Fibroblast of gingiva (primary cell): ENCODE results near the gene AMZ2.
A peak's percentile ranks its signal among the peaks of the same experiment; 100 is the strongest.
"Not testable (repeated sequence)": the region's sequence is repeated elsewhere in the genome, so short reads cannot be mapped to it uniquely, and the experiment has no call there.

Source experiments
- DNase-seq: peaks from one replicate; pipeline ENCODE4 v3.0.0-alpha.2; 2011; ENCODE audit warnings: low read depth

AMZ2 gene

GRCh38 chr17:68247445-68248198, at the start of gene AMZ2:
TSS of gene AMZ2 (plus strand) at chr17:68248043. CDS start at chr17:68250188, 2,145 bp downstream.
- DNase-seq, result peak; percentile 93

- no peak for DNase-seq
Observed at GRCh38 chr17:68198931-68199836, 48.7 kb upstream of the AMZ2 start.

GRCh38 chr17:68199837-68200688, 47.8 kb upstream of the AMZ2 start:
- no peak for DNase-seq

- peak; percentile 53 for DNase-seq
Observed at GRCh38 chr17:68200689-68201417, 47.0 kb upstream of the AMZ2 start.

- not testable (repeated sequence) for DNase-seq
Observed at GRCh38 chr17:68201418-68201771, 46.4 kb upstream of the AMZ2 start.

GRCh38 chr17:68202321-68202720, 45.5 kb upstream of the AMZ2 start:
- DNase-seq, result not testable (repeated sequence)

GRCh38 chr17:68204736-68205135, 43.1 kb upstream of the AMZ2 start:
- no peak for DNase-seq

- DNase-seq, result peak; percentile 82
Observed at GRCh38 chr17:68205251-68205807, 42.5 kb upstream of the AMZ2 start.

- DNase-seq, result no peak
Observed at GRCh38 chr17:68205808-68206720, 41.8 kb upstream of the AMZ2 start.

- no peak for DNase-seq
Observed at GRCh38 chr17:68207651-68208253, 40.1 kb upstream of the AMZ2 start.

- not testable (repeated sequence) for DNase-seq
Observed at GRCh38 chr17:68208651-68209050, 39.2 kb upstream of the AMZ2 start.

- not testable (repeated sequence) for DNase-seq
Observed at GRCh38 chr17:68209191-68209900, 38.5 kb upstream of the AMZ2 start.

GRCh38 chr17:68210570-68211315, 37.1 kb upstream of the AMZ2 start:
- no peak for DNase-seq

- not testable (repeated sequence) for DNase-seq
Observed at GRCh38 chr17:68213428-68214411, 34.1 kb upstream of the AMZ2 start.

GRCh38 chr17:68215453-68215852, 32.4 kb upstream of the AMZ2 start:
- DNase-seq, result not testable (repeated sequence)

- DNase-seq, result not testable (repeated sequence)
Observed at GRCh38 chr17:68219429-68219828, 28.4 kb upstream of the AMZ2 start.

GRCh38 chr17:68220186-68220585, 27.7 kb upstream of the AMZ2 start:
- DNase-seq, result not testable (repeated sequence)
